K562 (cell line): Measurements from ENCODE around the gene CDC23. TPM values are rescaled to one million over a fixed set of nuclear protein-coding genes. Genes with fewer than 3 reads are reported as not detected.

Experiments
- BCLAF1 ChIP-seq, 2 experiments: fragments of 450-650 bp in 1 of 2; IDR thresholded peaks; 2 replicates each; pipeline ENCODE4 v1.6.1; 2011 to 2017; ENCODE audit warnings: low read depth in 2 of 2, antibody characterized with exemption in 1 of 2, borderline replicate concordance in 1 of 2, low read length in 1 of 2, mild to moderate bottlenecking in 1 of 2, mixed read lengths in 1 of 2; ENCODE audit not compliant: control insufficient read depth in 1 of 2
- BRF2 ChIP-seq: IDR thresholded peaks from 3 replicates; pipeline ENCODE4 v1.6.1; 2011; ENCODE audit warnings: borderline replicate concordance, mild to moderate bottlenecking; ENCODE audit not compliant: insufficient read length, insufficient read depth
- CBFA2T3 ChIP-seq: fragments of 450-650 bp; IDR thresholded peaks from 2 replicates; pipeline ENCODE4 v1.6.1; 2017
- CBX2 ChIP-seq: fragments of 200-600 bp; sonication (generic); IDR thresholded peaks from one replicate; pipeline ENCODE4 v1.6.1; 2012; ENCODE audit warnings: mild to moderate bottlenecking, low read length, inconsistent platforms; ENCODE audit not compliant: insufficient read depth, poor library complexity, severe bottlenecking
- ELF1 ChIP-seq: fragments of 200-800 bp; sonication (Bioruptor generic); IDR thresholded peaks from 2 replicates; pipeline ENCODE4 v1.6.1; 2016; ENCODE audit warnings: missing genetic modification characterization, missing compliant biosample characterization
- PCBP1 ChIP-seq: fragments of 200-400 bp; formaldehyde crosslinking; IDR thresholded peaks from 2 replicates; pipeline ENCODE4 v1.6.1; 2018; ENCODE audit warnings: mild to moderate bottlenecking, low read depth, low read length; ENCODE audit not compliant: poor library complexity, severe bottlenecking
- POLR2A ChIP-seq: fragments of 450-650 bp; conservative IDR thresholded peaks from 2 replicates; pipeline ENCODE4 v1.6.1; 2016
- RAD51 ChIP-seq: fragments of 450-650 bp; IDR thresholded peaks from 2 replicates; pipeline ENCODE4 v1.7.1; 2016; ENCODE audit warnings: low read depth, mild to moderate bottlenecking, borderline replicate concordance
- RBFOX2 ChIP-seq: fragments of 200-400 bp; formaldehyde crosslinking; IDR thresholded peaks from 2 replicates; pipeline ENCODE4 v1.6.1; 2017; ENCODE audit warnings: low read depth, mild to moderate bottlenecking, low read length, moderate library complexity
- RBM34 ChIP-seq: fragments of 200-400 bp; formaldehyde crosslinking; IDR thresholded peaks from 2 replicates; pipeline ENCODE4 v1.6.1; 2018; ENCODE audit warnings: low read length, borderline replicate concordance; ENCODE audit not compliant: insufficient read depth
- TAF7 ChIP-seq: fragments of 450-650 bp; IDR thresholded peaks from 2 replicates; pipeline ENCODE4 v1.6.1; 2016; ENCODE audit warnings: missing genetic modification characterization, missing compliant biosample characterization
- ZBTB11 ChIP-seq, 3 experiments: fragments of 200-800 bp in 1 of 3; fragments of 250-450 bp in 1 of 3; fragments of 450-650 bp in 1 of 3; sonication (Bioruptor Pico) in 1 of 3; sonication (Bioruptor generic) in 1 of 3; formaldehyde crosslinking in 1 of 3; IDR thresholded peaks; 2 replicates each; pipeline versions ENCODE4 v1.6.1 to v1.8.0; 2016 to 2022; ENCODE audit warnings: mild to moderate bottlenecking in 2 of 3, missing genetic modification characterization in 2 of 3, missing compliant biosample characterization in 1 of 3, moderate library complexity in 1 of 3
- ZBTB8A ChIP-seq: fragments of 450-650 bp; IDR thresholded peaks from 2 replicates; pipeline ENCODE4 v1.6.1; 2018; ENCODE audit warnings: mild to moderate bottlenecking, moderate library complexity; ENCODE audit not compliant: partially characterized antibody
- ZC3H11A ChIP-seq: IDR thresholded peaks from 2 replicates; pipeline ENCODE4 v1.6.1; 2012; ENCODE audit warnings: low read depth, low read length, improper control_type of control experiment
- ZNF224 ChIP-seq: sonication (generic); formaldehyde crosslinking; IDR thresholded peaks from 2 replicates; pipeline ENCODE4 v1.8.0; 2022; ENCODE audit warnings: mild to moderate bottlenecking, missing genetic modification reagents
- ZNF24 ChIP-seq: fragments of 450-650 bp; IDR thresholded peaks from 2 replicates; pipeline ENCODE4 v1.6.1; 2016
- ZNF561 ChIP-seq: fragments of 450-650 bp; formaldehyde crosslinking; conservative IDR thresholded peaks from 2 replicates; pipeline ENCODE4 v1.4.0; 2020; ENCODE audit warnings: mild to moderate bottlenecking, moderate library complexity
- polyA plus RNA-seq, 8 experiments: library from polyadenylated mRNA; depleted of rRNA in 4 of 8; stranded (reverse) in 5 of 8; unstranded in 3 of 8; fragments of >200 nt; fragmentation: Nextera tagmentation in 2 of 8; fragmentation: Illumina TruSeq in 1 of 8; extraction: Ambion mirVana in 2 of 8; extraction: Trizol in 1 of 8; gene quantifications; 2 replicates each; pipeline versions ENCODE4 v1.2.1 to v1.2.3, GENCODE V29; 2011 to 2014; ENCODE audit warnings: inconsistent platforms in 1 of 8, missing spikeins in 1 of 8
- total RNA-seq, 7 experiments: library from RNA; depleted of rRNA in 6 of 7; stranded (reverse); fragments of >200 nt in 6 of 7; fragmentation: Illumina TruSeq in 2 of 7; extraction: Trizol in 2 of 7; gene quantifications; 2 replicates each; pipeline versions ENCODE4 v1.2.1 to v1.2.3, GENCODE V29; 2011 to 2021; ENCODE audit warnings: low replicate concordance in 1 of 7
- TF ChIP-seq, protein P1 (sequence below): sonication (generic); formaldehyde crosslinking; IDR thresholded peaks from 2 replicates; pipeline ENCODE4 v1.8.0; 2023; ENCODE audit warnings: mild to moderate bottlenecking, missing genetic modification reagents

CDC23 gene
- total and polyA plus RNA-seq, 9 of the 15 experiments (the other 6 are each of a cell fraction or from before 2014, with no cell fraction given) = 34.5 to 157 (median 65.5) TPM

DNA sequence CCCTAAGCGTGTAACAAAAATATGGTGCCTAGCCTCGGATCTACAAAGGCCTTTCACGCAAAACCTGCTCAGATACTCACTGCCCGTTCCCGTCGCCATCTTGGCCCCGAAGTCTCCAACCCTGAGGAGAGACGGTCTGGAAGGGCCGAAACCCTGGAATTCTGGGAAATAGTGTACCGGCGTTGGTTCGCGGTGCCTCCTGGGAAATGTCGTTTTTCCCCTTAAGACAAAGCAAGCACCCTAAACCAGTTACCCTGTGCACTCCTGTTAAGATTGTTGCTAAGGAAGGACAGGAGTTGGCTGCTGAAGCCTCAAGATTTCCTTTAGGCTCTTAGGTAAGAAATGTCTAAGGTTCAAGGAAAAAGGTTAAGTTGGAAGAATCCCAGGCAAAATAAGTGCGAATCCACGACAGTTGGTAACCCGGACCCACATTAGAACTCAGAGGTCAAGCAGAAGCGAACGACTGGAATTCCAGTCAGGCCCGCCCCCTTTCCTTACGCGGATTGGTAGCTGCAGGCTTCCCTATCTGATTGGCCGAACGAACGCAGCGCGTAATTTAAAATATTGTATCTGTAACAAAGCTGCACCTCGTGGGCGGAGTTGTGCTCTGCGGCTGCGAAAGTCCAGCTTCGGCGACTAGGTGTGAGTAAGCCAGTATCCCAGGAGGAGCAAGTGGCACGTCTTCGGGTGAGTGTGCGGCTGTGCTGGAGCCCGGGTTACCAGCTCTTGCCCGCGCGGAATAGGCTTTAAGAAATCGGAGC lies 34.4 kb downstream of the CDC23 start, which contains the start of the genes BRD8 and KIF20A (continued):
- TF ChIP-seq ZBTB11 (CRISPR knock-in tag; IDR thresholded peaks at IDR 0.05) (peak in 1 of 3 experiments; percentile 65; a peak in 2 of 6 replicates), PCBP1 (no peak), ZNF224 (0 out of 2 replicates have a peak, but pooled peaks have one; percentile 24), RBFOX2 (peak; percentile 92), ZNF561 (CRISPR knock-in tag) (no peak), BCLAF1 (IDR thresholded peaks at IDR 0.05; ENCODE audit: borderline replicate concordance in 1 of 2, control insufficient read depth in 1 of 2, low read depth in 2 of 2, low read length in 1 of 2) (no peak), ZC3H11A (no peak), ELF1 (tag) (peak; percentile 56), CBX2 (no peak), RAD51 (no peak), ZBTB8A (no peak), POLR2A (peak; percentile 94), BRF2 (no peak), ZNF24 (no peak), RBM34 (no peak), TAF7 (peak; percentile 96), CBFA2T3 (no peak)
- TF ChIP-seq, protein P1, sequence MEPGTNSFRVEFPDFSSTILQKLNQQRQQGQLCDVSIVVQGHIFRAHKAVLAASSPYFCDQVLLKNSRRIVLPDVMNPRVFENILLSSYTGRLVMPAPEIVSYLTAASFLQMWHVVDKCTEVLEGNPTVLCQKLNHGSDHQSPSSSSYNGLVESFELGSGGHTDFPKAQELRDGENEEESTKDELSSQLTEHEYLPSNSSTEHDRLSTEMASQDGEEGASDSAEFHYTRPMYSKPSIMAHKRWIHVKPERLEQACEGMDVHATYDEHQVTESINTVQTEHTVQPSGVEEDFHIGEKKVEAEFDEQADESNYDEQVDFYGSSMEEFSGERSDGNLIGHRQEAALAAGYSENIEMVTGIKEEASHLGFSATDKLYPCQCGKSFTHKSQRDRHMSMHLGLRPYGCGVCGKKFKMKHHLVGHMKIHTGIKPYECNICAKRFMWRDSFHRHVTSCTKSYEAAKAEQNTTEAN = peak; percentile 79; the same call in 1 of the 2 replicates
